Effector CD8-positive, alpha-beta T cell (primary cell): ENCODE measurements around the gene ACP2.
"Not testable (repeated sequence)": the region's sequence is repeated elsewhere in the genome, so short reads cannot be mapped to it uniquely, and the experiment has no call there.

Experiments used
- DNase-seq: peaks from one replicate; lab custom pipeline; 2025; lab: John Stamatoyannopoulos, UW

Gene ACP2

DNA sequence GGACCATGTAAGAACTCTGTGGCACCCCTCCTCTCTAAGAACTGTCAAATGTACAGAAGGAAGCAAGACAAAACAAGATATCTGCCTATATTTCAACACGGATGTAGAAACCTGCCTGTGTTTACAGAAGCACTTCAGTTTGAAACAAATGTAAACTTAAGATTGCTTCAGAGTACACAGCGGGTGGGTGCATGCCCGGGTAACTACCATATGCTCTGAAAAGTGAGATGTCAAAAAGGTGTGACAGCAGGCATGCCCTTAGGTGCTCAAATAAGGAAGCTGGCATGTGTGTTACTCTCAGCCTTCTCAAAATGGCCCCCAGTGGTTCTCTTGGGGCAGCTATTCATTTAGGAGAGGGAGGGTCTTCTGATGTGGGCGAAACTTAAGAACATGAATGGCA, 5.2 kb downstream of the ACP2 start:
- DNase-seq: no peak

DNA sequence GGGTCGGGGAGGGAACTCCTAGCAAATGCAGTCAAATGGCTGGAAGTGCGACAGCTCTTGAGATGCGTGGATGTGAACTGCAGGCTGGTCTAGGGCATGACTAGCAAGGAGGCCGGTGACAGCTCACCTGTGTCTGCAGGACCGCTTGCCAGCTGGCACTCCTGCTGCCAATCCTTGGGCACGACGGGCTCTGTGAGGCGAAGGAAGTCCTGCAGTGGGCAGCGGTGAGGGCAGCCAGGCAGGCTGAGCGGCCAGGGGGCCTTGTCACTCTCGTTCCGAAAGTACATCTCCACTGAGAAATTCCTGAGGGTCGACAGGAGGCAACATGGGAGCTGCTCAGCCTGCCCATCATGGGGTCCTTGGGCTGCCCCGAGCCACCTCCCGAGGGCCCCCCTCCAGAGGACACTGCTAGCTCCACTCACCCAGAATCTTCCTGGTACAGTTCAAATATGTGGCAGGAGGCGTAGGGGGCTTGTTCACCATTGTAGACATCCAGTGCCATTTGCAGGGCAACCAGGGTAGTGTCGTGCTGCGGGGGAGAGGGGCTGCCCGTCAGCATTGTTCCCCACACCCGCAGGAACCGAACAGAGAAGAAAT, 5.9 kb downstream of the ACP2 start:
- DNase-seq: no peak

DNA sequence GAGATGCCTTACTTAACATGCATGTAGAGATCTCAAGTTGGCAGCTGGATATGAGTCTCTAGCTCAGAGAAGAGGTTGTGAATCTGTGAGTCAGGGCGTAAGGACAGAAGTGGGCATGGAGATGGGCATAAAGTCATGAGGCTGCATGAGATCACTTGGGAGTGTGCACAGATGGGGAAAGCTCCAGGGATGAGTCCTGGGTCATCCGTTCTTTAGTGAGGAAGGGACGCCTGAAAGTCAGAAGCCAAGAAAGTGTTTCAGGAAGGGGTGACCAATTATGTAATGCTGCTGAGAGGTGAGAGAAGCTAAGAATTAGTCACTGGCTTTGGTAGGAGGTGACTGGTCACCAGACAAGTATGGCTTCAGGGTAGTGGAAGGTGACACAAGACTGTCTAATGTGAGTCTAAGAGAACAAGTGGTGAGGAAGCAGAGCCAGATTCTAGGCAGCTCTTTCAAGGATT, 6.7 kb downstream of the ACP2 start:
- no peak for DNase-seq

DNA sequence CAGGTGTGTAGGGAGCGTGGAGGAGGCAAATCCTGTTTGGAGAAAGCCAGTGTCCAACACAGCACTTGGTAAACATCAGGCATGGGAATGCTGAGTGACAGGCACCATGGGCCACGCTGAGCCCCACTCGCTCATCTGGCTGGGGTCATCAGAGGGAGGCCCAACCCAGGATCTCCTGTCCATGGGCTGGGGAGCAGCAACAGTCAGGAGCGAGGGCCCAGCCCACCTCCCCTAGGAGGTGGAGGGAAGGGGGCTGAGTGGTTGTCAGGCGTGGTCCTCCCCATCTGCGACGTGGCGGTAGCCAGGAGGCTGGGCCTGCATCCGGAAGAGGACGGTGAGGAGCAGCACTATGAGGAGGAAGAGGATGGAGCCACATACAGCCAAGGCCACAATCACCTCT, 8.8 kb downstream of the ACP2 start:
- no peak for DNase-seq

DNA sequence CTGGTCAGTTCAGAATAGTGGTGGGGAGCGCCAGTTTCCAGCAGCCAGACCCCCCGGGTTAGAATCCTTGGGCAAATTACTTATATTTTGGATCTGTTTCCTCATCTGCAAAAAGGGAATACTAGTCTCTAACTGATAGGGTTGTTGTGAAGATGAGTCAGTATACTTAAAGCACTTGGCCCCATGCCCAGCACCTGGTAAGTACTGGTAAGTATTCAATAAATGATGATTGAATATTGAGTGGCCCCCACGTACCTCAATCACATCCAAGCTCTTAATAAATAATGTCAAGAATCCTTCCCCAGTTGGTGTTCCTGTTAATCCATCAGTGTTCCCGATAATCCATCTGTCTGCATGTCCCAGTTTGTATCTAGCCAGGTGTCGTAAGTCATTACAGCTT, 12.1 kb downstream of the ACP2 start:
- no peak for DNase-seq

DNA sequence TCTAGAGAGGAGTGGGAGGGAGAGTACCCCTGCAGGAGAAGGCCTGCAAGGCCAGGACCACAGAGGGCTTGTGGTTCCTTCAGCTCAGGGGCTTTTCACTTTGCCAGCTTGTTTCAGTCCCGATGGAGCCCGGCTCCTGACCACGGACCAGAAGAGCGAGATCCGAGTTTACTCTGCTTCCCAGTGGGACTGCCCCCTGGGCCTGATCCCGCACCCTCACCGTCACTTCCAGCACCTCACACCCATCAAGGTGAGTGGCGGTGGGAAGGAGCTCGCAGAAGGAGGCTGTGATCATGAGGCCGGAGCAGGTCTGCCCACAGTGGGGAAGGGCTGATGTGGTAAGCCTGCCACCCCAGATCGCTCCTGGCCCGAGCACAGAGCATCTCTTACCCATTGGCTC, 13.5 kb downstream of the ACP2 start:
- DNase-seq: no peak

DNA sequence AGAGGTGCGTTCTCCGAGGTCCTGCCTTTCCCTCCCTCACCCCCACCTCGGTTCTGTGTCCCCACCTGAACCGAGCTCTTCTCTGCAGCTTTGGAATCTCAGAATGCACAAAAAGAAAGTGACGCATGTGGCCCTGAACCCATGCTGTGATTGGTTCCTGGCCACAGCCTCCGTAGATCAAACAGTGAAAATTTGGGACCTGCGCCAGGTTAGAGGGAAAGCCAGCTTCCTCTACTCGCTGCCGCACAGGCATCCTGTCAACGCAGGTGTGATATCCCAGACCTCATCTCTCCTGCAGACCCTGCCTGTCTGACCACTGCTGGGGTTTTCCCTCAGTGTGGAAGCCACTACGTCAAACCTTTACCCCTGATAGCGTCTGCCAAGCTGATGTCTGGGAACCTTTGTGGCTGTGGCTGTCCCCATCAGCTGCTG, 13.9 kb downstream of the ACP2 start:
- DNase-seq: peak; percentile 58

DNA sequence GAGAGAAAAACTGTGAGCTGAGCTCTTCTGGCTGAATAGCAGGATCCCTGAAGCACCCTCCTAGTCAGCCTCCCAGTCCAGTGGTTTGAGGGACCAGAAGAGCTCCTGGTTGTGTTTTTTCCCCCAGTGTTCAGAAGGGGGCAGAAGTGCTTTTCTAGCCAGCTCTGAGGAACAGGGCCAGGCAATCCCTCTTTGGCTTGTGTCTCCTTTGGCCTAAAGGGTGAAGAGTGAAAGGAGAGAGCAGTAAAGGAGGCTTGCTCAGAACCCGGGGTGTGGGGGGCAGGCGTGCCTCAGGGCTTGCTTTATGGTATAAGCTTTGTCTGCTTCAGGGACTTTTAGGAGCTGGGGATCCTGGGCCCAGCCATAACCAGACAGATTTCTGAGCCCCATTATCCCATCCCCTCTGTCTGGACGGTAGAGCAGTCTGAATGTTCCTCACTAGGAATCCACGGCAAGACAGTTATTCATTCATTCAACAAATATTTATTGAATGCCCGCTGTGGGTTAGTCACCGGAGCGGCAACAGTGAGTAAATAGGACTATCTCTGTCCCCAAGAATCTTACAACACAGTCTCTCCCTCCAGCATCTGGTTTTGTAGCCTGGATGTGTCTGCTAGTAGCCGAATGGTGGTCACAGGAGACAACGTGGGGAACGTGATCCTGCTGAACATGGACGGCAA, 14.5 kb downstream of the ACP2 start:
- DNase-seq: no peak

DNA sequence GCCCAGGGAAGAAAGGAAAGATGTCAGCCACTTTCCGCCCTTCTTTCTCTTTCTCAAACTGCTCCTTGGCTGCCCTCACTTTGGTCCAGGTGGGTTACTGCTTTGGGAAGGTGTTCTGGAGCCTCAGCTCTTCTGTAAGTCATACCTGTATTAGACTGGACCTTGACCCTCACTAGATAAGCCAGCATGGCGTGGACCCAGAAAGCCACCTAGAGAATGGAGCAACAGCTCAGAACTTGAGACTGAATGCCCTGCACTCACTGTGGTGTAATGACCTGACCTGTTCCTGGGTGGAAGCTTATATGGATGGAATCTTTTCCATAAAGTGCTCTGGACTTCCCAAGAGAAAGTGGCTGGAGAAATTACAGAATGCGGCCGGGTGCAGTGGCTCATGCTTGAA, 15.6 kb downstream of the ACP2 start:
- no peak for DNase-seq

DNA sequence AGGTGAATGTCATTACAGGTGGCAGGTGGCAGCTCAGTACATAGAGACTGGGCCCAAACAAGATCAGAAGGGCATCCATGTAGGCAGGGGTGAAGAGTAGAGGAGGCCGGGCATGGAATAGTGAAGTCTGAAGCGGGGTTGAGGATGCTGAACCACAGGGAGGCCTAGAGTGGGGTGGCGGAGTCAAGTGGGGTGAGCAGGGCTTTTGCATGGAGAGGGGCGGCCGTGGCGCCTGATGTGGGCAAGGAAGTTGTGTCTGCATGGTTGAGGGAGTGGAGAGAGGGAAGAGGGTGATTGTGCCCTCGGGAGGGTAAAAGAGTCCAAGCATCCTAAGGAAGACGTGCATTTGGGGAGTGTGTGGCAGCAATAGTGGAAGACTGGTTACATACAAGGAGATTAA, 19.5 kb downstream of the ACP2 start:
- DNase-seq: no peak

DNA sequence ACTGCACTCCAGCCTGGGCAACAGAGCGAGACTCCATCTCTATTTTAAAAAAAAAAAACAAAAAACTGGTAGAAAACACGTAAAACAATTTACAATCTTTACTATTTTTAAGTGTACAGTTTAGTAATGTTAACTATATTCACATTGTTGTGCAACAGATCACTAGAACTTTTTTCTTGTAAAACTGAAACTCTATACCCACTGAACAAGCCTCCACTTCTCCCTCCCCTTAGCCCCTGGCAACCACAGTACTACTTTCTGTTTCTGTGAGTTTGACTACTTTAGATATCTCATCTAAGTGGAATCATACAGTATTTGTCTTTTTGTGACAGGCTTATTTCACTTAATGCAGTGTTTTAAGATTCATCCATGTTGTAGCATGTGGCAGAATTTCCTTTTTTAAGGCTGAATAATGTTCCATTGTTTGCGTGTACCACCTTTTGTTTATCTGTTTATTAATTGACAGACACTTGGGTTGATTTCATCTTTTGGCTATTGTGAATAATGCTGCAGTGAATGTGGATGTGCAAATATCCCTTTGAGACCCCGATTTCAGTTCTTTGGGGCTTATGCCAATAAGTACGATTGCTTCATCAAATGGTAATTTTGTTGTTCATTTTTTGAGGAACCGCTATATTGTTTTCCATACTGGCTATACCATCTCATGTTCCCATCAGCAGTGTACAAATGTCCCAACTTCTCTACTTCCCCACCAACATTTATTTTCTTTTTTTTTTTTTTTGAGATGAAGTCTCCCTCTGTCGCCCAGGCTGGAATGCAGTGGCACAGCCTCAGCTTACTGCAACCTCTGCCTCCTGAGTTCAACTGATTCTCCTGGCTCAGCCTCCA, 22.8 kb downstream of the ACP2 start:
- DNase-seq: no peak

DNA sequence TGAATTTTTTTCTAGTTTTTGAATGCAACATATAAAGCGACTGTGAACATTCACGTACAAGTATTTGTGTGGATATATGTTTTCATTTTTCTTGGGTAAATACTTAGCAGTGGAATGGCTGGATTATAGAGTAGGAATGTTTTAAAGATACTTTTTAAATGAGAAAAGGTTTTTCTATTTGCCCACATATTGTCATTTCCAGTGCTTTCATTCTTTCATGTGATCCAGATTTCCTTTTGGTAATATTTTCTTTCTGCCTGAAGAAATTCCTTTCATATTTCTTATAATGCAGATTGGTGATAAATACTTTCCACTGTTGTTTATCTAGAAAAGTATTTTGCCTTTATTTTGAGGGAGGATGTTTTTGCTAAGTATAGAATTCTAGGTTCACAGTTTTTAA, 25.9 kb downstream of the ACP2 start:
- no peak for DNase-seq

DNA sequence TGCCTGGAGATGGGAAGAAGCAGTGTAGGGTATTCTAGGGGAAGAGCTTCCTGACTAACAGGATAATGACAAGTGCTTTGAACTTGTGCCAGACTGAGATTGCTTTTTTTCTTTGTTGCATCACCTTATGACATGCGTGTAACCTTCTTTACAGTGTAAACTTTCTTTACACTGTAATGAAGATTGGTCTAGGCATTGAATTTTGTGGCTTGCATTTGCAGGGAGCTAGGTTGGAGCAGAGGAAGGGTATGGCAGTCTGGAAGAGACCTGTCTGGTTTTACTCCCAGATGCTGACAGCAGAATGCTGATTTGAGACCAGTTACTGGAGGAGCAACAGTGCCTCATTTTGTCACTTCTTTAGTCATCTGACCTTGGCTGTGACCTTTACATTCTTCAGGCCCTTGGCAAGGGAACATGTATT, 28.2 kb downstream of the ACP2 start:
- no peak for DNase-seq

DNA sequence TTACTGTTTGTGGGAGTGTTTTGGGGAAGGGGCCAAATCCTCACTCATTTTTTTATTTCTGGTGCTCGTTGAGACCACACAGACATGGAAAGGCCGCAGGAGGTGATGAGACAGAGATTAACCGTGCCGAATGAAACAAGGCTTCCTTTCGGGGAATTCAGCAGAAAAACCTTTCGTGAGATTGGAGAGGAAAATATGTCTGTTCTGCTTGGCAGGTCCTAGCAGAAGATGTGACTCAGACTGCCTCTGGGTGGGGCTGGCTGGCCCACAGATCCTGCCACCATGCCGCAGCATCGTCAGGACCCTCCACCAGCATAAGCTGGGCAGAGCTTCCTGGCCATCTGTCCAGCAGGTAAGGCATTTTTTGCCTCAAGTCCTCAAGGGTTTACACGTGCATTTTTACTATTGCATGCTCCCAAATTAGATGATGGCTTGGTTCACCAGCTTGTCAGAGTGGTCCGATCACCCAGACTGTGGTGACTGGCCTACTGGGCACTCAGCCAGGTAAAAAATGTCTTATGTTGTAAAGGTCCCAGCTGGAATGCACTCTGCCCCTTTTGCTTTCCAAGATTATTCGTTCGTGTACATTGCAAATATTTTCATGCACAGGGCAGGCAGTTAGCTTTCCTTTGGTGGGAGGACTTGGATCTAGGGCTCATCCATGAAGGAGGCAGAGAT, 32.4 kb downstream of the ACP2 start:
- no peak for DNase-seq

DNA sequence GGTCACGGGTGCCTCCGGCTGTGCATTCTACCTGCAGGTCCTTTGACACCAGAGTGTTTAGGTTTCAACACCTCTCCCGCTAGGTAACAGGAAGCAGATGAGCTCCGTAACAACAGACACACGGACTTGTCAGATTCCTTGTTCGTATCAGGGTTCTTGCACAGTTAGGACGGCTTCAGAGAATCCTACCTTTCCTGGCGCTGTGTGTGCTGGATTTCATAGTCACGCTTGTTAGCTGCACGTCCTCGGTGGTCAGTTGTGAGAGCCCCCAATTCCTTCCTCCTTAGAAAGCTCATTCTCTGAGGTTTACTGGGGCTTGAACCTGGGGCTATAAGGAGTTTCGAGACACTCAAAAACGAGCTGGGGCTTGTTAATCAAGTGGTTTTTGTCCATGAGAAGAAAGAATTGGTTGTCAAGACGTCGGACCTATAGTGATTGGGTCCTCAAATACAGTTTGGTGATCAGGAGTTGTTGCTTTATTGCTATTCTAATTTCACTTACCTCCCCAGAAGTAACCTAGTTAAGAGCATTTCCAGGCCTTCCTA, 33.2 kb downstream of the ACP2 start:
- no peak for DNase-seq

DNA sequence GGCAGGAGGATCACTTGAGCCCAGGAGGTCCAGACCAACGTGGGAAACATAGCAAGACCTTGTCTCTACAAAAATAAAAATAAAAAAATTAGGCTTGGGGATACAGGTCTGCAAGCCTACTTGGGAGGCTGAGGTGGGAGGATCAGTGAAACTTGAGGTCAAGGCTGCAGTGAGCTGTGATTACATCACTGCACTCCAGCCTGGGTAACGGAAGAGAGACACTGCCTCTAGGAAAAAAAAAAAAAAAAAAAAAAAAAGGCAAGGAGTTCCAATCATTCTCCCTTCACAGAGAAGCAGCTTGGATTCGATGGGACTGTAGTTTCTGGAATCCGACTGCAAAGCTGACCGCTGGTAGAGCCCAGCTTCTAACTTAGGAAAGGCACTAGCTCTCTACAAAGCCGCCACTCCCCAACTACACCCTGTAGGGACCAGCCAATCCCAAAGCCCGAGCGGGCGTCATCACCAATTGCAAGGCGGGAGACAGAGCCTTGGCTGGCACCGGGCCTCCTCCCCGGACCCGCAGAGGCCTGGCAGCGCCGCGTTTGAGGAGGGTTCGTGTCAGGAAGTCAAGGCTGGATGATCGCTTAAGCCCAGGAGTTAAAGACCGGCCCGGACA, 34.6 kb downstream of the ACP2 start:
- DNase-seq: peak; percentile 69

DNA sequence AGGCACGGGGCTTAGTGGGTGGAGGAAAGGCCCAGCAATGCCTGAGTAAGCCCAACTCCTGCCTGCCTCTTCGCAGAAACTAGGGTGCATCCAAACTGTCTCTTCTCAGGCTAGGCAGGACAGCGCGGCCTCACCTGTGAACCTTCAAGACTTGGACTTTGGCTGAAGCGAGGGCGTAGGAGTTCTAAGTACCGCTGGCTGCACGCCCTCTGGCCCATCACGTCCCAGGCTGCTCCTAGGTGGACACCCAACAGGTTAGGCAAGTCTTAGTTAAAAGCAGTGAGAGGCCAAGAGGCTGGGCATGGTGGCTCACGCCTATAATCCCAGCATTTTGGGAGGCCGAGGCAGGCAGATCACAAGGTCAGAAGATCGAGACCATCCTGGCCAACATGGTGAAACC, 35.7 kb downstream of the ACP2 start:
- DNase-seq: no peak

DNA sequence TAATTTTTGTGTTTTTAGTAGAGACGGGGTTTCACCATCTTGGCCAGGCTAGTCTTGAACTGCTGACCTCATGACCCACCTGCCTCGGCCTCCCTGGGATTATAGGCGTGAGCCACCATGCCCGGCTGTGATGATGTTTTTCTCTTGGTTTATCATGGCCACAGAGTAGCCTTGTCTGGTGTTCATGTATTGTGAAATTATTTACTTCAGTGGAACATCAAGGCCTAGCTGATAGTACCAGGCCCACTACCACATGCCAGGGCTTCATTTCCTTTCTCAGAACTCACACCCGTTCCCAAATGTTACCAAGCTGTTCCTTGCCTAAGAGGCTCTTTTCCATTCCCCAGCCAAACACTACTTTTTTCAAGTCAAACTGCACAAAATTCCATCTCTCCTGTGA, 40.0 kb downstream of the ACP2 start:
- DNase-seq: no peak

DNA sequence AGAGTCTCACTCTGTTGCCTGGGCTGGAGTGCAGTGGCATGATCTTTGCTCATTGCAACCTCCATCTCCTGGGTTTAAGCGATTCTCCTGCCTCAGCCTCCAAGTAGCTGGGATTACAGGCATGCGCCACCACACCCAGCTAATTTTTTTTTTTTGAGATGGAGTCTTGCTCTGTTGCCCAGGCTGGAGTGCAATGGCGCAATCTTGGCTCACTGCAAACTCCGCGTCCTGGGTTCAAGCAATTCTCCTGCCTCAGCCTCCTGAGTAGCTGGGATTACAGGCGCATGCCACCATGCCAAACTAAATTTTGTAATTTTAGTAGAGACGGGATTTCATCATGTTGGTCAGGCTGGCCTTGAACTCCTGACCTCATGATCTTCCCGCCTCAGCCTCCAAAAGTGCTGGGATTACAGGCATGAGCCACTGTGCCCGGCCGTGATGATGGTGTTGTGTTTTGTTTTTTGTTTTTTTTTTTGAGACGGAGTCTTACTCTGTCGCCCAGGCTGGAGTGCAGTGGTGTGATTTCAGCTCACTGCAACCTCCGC, 40.5 kb downstream of the ACP2 start:
- not testable (repeated sequence) for DNase-seq

DNA sequence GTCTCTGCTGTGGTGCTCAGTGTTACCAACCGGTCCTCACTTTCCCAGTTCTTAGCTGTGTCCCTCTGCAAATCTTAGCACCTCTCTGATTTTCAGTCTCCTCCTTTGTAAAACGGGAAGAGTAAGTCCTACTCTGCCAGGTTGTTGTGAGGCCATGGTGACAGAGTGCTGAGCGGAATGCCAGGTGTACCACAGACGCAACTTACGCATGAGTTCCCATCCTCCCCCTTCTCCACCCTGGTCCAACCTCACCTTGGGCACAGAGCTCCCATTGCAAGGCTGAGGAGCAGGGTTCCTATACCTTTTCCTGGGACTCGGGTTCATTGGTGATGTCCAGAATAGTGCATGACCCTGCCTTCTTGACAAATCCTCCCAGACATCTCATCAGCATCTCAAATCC, 41.2 kb downstream of the ACP2 start:
- no peak for DNase-seq

DNA sequence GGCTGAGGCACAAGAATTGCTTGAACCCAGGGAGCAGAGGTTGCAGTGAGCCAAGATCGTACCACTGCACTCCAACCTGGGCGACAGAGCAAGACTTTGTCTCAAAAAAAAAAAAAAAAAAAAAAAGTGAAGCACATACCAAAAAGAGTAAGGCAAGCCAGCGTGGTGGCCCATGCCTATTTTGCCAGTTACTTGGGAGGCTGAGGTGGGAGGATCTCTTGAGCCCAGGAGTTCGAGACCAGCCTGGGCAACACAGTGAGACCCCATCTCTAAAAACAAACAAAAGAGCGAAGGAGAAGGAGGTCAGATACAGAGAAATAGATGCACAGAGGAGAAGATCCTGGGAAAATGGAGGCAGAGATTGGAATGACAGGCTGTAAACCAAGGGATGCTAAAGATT, 42.0 kb downstream of the ACP2 start:
- DNase-seq: not testable (repeated sequence)

DNA sequence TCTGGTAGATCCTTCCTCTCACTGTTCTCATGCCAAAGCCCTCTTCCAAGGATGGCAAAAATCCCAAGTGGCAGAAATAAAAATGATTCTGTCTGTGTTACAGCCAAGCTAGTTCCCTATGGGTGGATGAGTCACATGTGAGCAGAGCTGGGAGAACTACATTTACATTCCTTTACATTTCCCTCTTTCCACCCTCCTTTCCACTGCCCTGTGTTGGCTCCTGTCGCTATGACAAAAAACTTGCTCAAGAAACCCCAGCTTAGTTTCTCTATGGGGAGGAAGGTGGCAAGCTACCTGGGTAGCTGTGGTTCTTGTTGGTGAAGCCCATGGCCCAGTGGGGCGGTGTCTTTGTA, 44.0 kb downstream of the ACP2 start:
- DNase-seq: no peak
